ENCODE results near the gene WWP2.

WWP2 gene

GRCh38 chr16:69938981-69939820, 177.1 kb downstream of the WWP2 start:
- ChIA-PET POLR2A (no interaction called here), CTCF (interaction anchor here (0.7 to 1.0 kb wide), 2 partner anchors 9 to 143 kb away, joined by 3 to 4 read pairs; no protein-coding TSS in a partner anchor)
- TF ChIP-seq CTBP1 (IDR thresholded peaks at IDR 0.05; ENCODE audit: borderline replicate concordance) (no peak), FOXM1 (IDR thresholded peaks at IDR 0.05; ENCODE audit: borderline replicate concordance) (no peak), ELF4 (IDR thresholded peaks at IDR 0.05) (no peak), HDGF (IDR thresholded peaks at IDR 0.05; ENCODE audit: borderline replicate concordance) (no peak), SP1 (IDR thresholded peaks at IDR 0.05) (no peak), TARDBP (IDR thresholded peaks at IDR 0.05) (no peak), LEF1 (IDR thresholded peaks at IDR 0.05; ENCODE audit: borderline replicate concordance) (no peak), ZNF384 (IDR thresholded peaks at IDR 0.05) (no peak), NFRKB (IDR thresholded peaks at IDR 0.05) (no peak), FOXK2 (IDR thresholded peaks at IDR 0.05) (no peak), BHLHE40 (IDR thresholded peaks at IDR 0.05; ENCODE audit: borderline replicate concordance) (no peak), FOXA1 (IDR thresholded peaks at IDR 0.05) (no peak), L3MBTL2 (conservative IDR thresholded peaks at IDR 0.05) (no peak), SUZ12 (IDR thresholded peaks at IDR 0.05) (no peak), PKNOX1 (IDR thresholded peaks at IDR 0.05) (no peak)
- no peak for DNase-seq (ENCODE audit: extremely low spot score)

GRCh38 chr16:69939821-69940585, 177.9 kb downstream of the WWP2 start:
- ChIA-PET CTCF (no interaction called here), POLR2A (no interaction called here)
- DNase-seq (ENCODE audit: extremely low spot score): no peak
- no peak for TF ChIP-seq SUZ12 (IDR thresholded peaks at IDR 0.05)

- no peak for TF ChIP-seq L3MBTL2 (conservative IDR thresholded peaks at IDR 0.05)
- TF ChIP-seq PKNOX1 (IDR thresholded peaks at IDR 0.05): no peak
- no peak for TF ChIP-seq BHLHE40 (IDR thresholded peaks at IDR 0.05; ENCODE audit: borderline replicate concordance)
- TF ChIP-seq CTBP1 (IDR thresholded peaks at IDR 0.05; ENCODE audit: borderline replicate concordance): no peak
- ChIA-PET POLR2A (no interaction called here), CTCF (no interaction called here)
These were observed 178.5 kb downstream of the WWP2 start for GRCh38 chr16:69940676-69941075.

GRCh38 chr16:69941251-69942098, 179.3 kb downstream of the WWP2 start:
- no peak for DNase-seq (ENCODE audit: extremely low spot score)
- TF ChIP-seq ZNF384 (IDR thresholded peaks at IDR 0.05) (no peak), PKNOX1 (IDR thresholded peaks at IDR 0.05) (no peak), SUZ12 (IDR thresholded peaks at IDR 0.05) (no peak), CTBP1 (IDR thresholded peaks at IDR 0.05; ENCODE audit: borderline replicate concordance) (no peak), FOXK2 (IDR thresholded peaks at IDR 0.05) (no peak), BHLHE40 (IDR thresholded peaks at IDR 0.05; ENCODE audit: borderline replicate concordance) (no peak), FOXM1 (IDR thresholded peaks at IDR 0.05; ENCODE audit: borderline replicate concordance) (no peak), FOXA1 (IDR thresholded peaks at IDR 0.05) (no peak), NFRKB (IDR thresholded peaks at IDR 0.05) (no peak), LEF1 (IDR thresholded peaks at IDR 0.05; ENCODE audit: borderline replicate concordance) (no peak), SP1 (IDR thresholded peaks at IDR 0.05) (no peak), ELF4 (IDR thresholded peaks at IDR 0.05) (no peak), ARNT (IDR thresholded peaks at IDR 0.05) (no peak), L3MBTL2 (conservative IDR thresholded peaks at IDR 0.05) (no peak), TARDBP (IDR thresholded peaks at IDR 0.05) (no peak), HDGF (IDR thresholded peaks at IDR 0.05; ENCODE audit: borderline replicate concordance) (no peak)
- CTCF ChIA-PET: no interaction called here
- POLR2A ChIA-PET: no interaction called here

More at GRCh38 chr16:69940676-69941075, 178.5 kb downstream of the WWP2 start:
- DNase-seq (ENCODE audit: extremely low spot score): no peak

- no peak for DNase-seq (ENCODE audit: extremely low spot score)
- ChIA-PET CTCF (no interaction called here), POLR2A (no interaction called here)
- TF ChIP-seq ZNF384 (IDR thresholded peaks at IDR 0.05) (no peak), BHLHE40 (IDR thresholded peaks at IDR 0.05; ENCODE audit: borderline replicate concordance) (no peak), ELF4 (IDR thresholded peaks at IDR 0.05) (no peak), ARNT (IDR thresholded peaks at IDR 0.05) (no peak), SUZ12 (IDR thresholded peaks at IDR 0.05) (no peak), HDGF (IDR thresholded peaks at IDR 0.05; ENCODE audit: borderline replicate concordance) (no peak), SP1 (IDR thresholded peaks at IDR 0.05) (no peak), LEF1 (IDR thresholded peaks at IDR 0.05; ENCODE audit: borderline replicate concordance) (no peak), FOXK2 (IDR thresholded peaks at IDR 0.05) (no peak), FOXM1 (IDR thresholded peaks at IDR 0.05; ENCODE audit: borderline replicate concordance) (no peak), PKNOX1 (IDR thresholded peaks at IDR 0.05) (no peak), CTBP1 (IDR thresholded peaks at IDR 0.05; ENCODE audit: borderline replicate concordance) (no peak), FOXA1 (IDR thresholded peaks at IDR 0.05) (no peak), TARDBP (IDR thresholded peaks at IDR 0.05) (no peak), L3MBTL2 (conservative IDR thresholded peaks at IDR 0.05) (no peak), NFRKB (IDR thresholded peaks at IDR 0.05) (no peak)
These were observed 180.0 kb downstream of the WWP2 start for GRCh38 chr16:69942099-69942491.

All from HEK293T (cell line).